Measurements from ENCODE around the gene STX10.

GRCh38 chr19:13098277-13099072 is 51.7 kb downstream of the STX10 start:
- no peak for TF ChIP-seq CTCF (IDR thresholded peaks at IDR 0.05)
- no peak for TF ChIP-seq POLR2AphosphoS5 (IDR thresholded peaks at IDR 0.05; ENCODE audit: low read depth, low read length)
- TF ChIP-seq SIN3A (IDR thresholded peaks at IDR 0.05; ENCODE audit: borderline replicate concordance, insufficient read depth, low read depth, low read length) = no peak

Measured in Panc1 (cell line).